HepG2 (cell line): ENCODE results near the gene FAM229A. TPM values are rescaled to one million over a fixed set of nuclear protein-coding genes. Genes with fewer than 3 reads are reported as not detected.
A peak's percentile ranks its signal among the peaks of the same experiment; 100 is the strongest.

Source experiments
- ARID4A ChIP-seq: sonication (generic); formaldehyde crosslinking; IDR thresholded peaks from 2 replicates; pipeline ENCODE4 v1.5.0; 2020; ENCODE audit warnings: mild to moderate bottlenecking, missing genetic modification reagents, borderline replicate concordance
- GATAD1 ChIP-seq: IDR thresholded peaks from 2 replicates; pipeline ENCODE4 v1.6.1; 2016; ENCODE audit warnings: missing genetic modification reagents, missing compliant biosample characterization
- GLMP ChIP-seq: sonication (generic); formaldehyde crosslinking; IDR thresholded peaks from 2 replicates; pipeline ENCODE4 v1.9.0; 2021; ENCODE audit warnings: missing genetic modification reagents, mild to moderate bottlenecking, borderline replicate concordance
- IKZF5 ChIP-seq: IDR thresholded peaks from 2 replicates; pipeline ENCODE4 v1.6.1; 2018; ENCODE audit warnings: missing genetic modification reagents, mild to moderate bottlenecking, missing compliant biosample characterization
- ISL2 ChIP-seq: sonication (generic); formaldehyde crosslinking; IDR thresholded peaks from 2 replicates; pipeline ENCODE4 v1.5.0; 2020; ENCODE audit warnings: missing genetic modification reagents
- KAT8 ChIP-seq: IDR thresholded peaks from 2 replicates; pipeline ENCODE4 v1.6.1; 2016; ENCODE audit warnings: missing genetic modification reagents, missing compliant biosample characterization
- MATR3 ChIP-seq: sonication (generic); formaldehyde crosslinking; IDR thresholded peaks from 2 replicates; pipeline ENCODE4 v1.4.0; 2020; ENCODE audit warnings: missing genetic modification reagents
- MEF2D ChIP-seq: sonication (generic); formaldehyde crosslinking; IDR thresholded peaks from 2 replicates; pipeline ENCODE4 v1.5.1; 2020; ENCODE audit warnings: mild to moderate bottlenecking, missing genetic modification reagents
- MEIS2 ChIP-seq: sonication (generic); formaldehyde crosslinking; IDR thresholded peaks from 2 replicates; pipeline ENCODE4 v1.9.0; 2021; ENCODE audit warnings: mild to moderate bottlenecking, missing genetic modification reagents
- MLLT10 ChIP-seq: sonication (generic); formaldehyde crosslinking; IDR thresholded peaks from 2 replicates; pipeline ENCODE4 v1.4.0; 2020; ENCODE audit warnings: missing genetic modification reagents
- NFYB ChIP-seq: sonication (generic); formaldehyde crosslinking; IDR thresholded peaks from 2 replicates; pipeline ENCODE4 v1.4.0; 2020; ENCODE audit warnings: missing genetic modification reagents
- POGZ ChIP-seq: sonication (generic); formaldehyde crosslinking; IDR thresholded peaks from 2 replicates; pipeline ENCODE4 v1.4.0; 2020; ENCODE audit warnings: mild to moderate bottlenecking, missing genetic modification reagents
- POLR2A ChIP-seq, 2 experiments: IDR thresholded peaks; 2 replicates each; pipeline ENCODE4 v1.6.1; 2011; ENCODE audit warnings: low read depth in 2 of 2, low read length in 2 of 2, mild to moderate bottlenecking in 1 of 2, moderate library complexity in 1 of 2; ENCODE audit not compliant: insufficient read depth in 1 of 2
- RBM22 ChIP-seq: fragments of 200-400 bp; formaldehyde crosslinking; optimal IDR thresholded peaks from 2 replicates; pipeline ENCODE3; 2017; ENCODE audit warnings: mild to moderate bottlenecking, low read length, moderate library complexity
- SAP130 ChIP-seq: IDR thresholded peaks from 2 replicates; pipeline ENCODE4 v1.6.1; 2016; ENCODE audit warnings: low read depth
- SMARCC2 ChIP-seq: fragments of 450-650 bp; IDR thresholded peaks from 2 replicates; pipeline ENCODE4 v1.6.1; 2017; ENCODE audit warnings: antibody characterized with exemption, mild to moderate bottlenecking
- ZEB1 ChIP-seq: IDR thresholded peaks from 2 replicates; pipeline ENCODE4 v1.6.1; 2012; ENCODE audit warnings: mild to moderate bottlenecking, low read depth, inconsistent platforms; ENCODE audit not compliant: insufficient replicate concordance
- ZFX ChIP-seq: sonication (generic); formaldehyde crosslinking; IDR thresholded peaks from 2 replicates; pipeline ENCODE4 v1.4.0; 2020; ENCODE audit warnings: mild to moderate bottlenecking, low read depth, missing genetic modification reagents, moderate library complexity
- ZIK1 ChIP-seq: sonication (generic); formaldehyde crosslinking; IDR thresholded peaks from 2 replicates; pipeline ENCODE4 v1.5.0; 2020; ENCODE audit warnings: mild to moderate bottlenecking, low read depth, missing genetic modification reagents, borderline replicate concordance
- ZNF331 ChIP-seq: sonication (generic); formaldehyde crosslinking; IDR thresholded peaks from 2 replicates; pipeline ENCODE4 v1.4.0; 2020; ENCODE audit warnings: missing genetic modification reagents
- ZNF446 ChIP-seq: sonication (generic); formaldehyde crosslinking; IDR thresholded peaks from 2 replicates; pipeline ENCODE4 v1.5.0; 2020; ENCODE audit warnings: mild to moderate bottlenecking, missing genetic modification reagents
- ZNF546 ChIP-seq: sonication (generic); formaldehyde crosslinking; conservative IDR thresholded peaks from 2 replicates; pipeline ENCODE4 v1.8.1; 2023; ENCODE audit warnings: mild to moderate bottlenecking, missing genetic modification reagents
- ZNF563 ChIP-seq: sonication (generic); formaldehyde crosslinking; IDR thresholded peaks from 2 replicates; pipeline ENCODE4 v1.8.0; 2022; ENCODE audit warnings: mild to moderate bottlenecking, moderate library complexity, missing genetic modification reagents
- ZNF724P ChIP-seq: sonication (generic); formaldehyde crosslinking; IDR thresholded peaks from 2 replicates; pipeline ENCODE4 v1.8.0; 2022; ENCODE audit warnings: missing genetic modification reagents, borderline replicate concordance
- ZSCAN29 ChIP-seq: sonication (generic); formaldehyde crosslinking; conservative IDR thresholded peaks from 2 replicates; pipeline ENCODE4 v1.4.0; 2020; ENCODE audit warnings: mild to moderate bottlenecking, missing genetic modification reagents
- polyA plus RNA-seq, 8 experiments: library from polyadenylated mRNA; depleted of rRNA in 3 of 8; stranded (reverse) in 7 of 8; unstranded in 1 of 8; fragments of >200 nt; fragmentation: Illumina TruSeq in 4 of 8; extraction: Trizol in 4 of 8; gene quantifications; 2 replicates each; pipeline versions ENCODE4 v1.2.1 to v1.2.3, GENCODE V29; 2011 to 2016; ENCODE audit warnings: low read depth in 4 of 8, missing spikeins in 1 of 8, mixed read lengths in 1 of 8; ENCODE audit not compliant: insufficient read depth in 1 of 8
- total RNA-seq, 5 experiments: library from RNA; depleted of rRNA; stranded (reverse); fragments of >200 nt; fragmentation: Illumina TruSeq; extraction: Trizol; gene quantifications; 2 replicates each; pipeline ENCODE4 v1.2.3, GENCODE V29; 2016; ENCODE audit warnings: low read depth in 1 of 5

FAM229A gene
- total and polyA plus RNA-seq, 2 of the 13 experiments (the other 11 are each of a cell fraction or from before 2014, with no cell fraction given) = 3.2 to 17.6 TPM

- peak; percentile 73; the same call in 1 of the 2 replicates for TF ChIP-seq ARID4A
- TF ChIP-seq SAP130 (CRISPR knock-in tag) = peak; percentile 51
- TF ChIP-seq RBM22 = peak; percentile 16
- TF ChIP-seq IKZF5 (CRISPR knock-in tag) = peak; percentile 38; the same call in 1 of the 2 replicates
- no peak for TF ChIP-seq ZIK1 (CRISPR knock-in tag)
- no peak for TF ChIP-seq GLMP (CRISPR knock-in tag)
- TF ChIP-seq ZNF331 (CRISPR knock-in tag) = peak; percentile 32
- TF ChIP-seq GATAD1 (CRISPR knock-in tag) = peak; percentile 27; the same call in 1 of the 2 replicates
- peak; percentile 54; the same call in 1 of the 2 replicates for TF ChIP-seq ZFX
- no peak for TF ChIP-seq MATR3 (CRISPR knock-in tag)
- no peak for TF ChIP-seq MEF2D (CRISPR knock-in tag)
- TF ChIP-seq ZNF546 = 0 out of 2 replicates have a peak, but pooled peaks have one; percentile 77
- no peak for TF ChIP-seq MLLT10 (CRISPR knock-in tag)
- no peak for TF ChIP-seq SMARCC2
- peak; percentile 91 to 93 for TF ChIP-seq POLR2A (IDR thresholded peaks at IDR 0.05; ENCODE audit: insufficient read depth in 1 of 2, low read depth in 2 of 2, low read length in 2 of 2)
- TF ChIP-seq NFYB (CRISPR knock-in tag) = peak; percentile 48; the same call in 1 of the 2 replicates
- peak; percentile 21; the same call in 1 of the 2 replicates for TF ChIP-seq KAT8 (CRISPR knock-in tag)
- TF ChIP-seq ZEB1 = no peak
- TF ChIP-seq POGZ (CRISPR knock-in tag) = no peak
- TF ChIP-seq ISL2 (CRISPR knock-in tag) = peak; percentile 48
- no peak for TF ChIP-seq ZNF446 (CRISPR knock-in tag)
- TF ChIP-seq ZNF724P (CRISPR knock-in tag) = peak; percentile 59; the same call in 1 of the 2 replicates
- TF ChIP-seq ZSCAN29 (CRISPR knock-in tag) = no peak
- TF ChIP-seq ZNF563 = no peak
- no peak; the same call in 1 of the 2 replicates for TF ChIP-seq MEIS2
These were observed 26.3 kb downstream of the FAM229A start, which contains the start of gene MARCKSL1 (continued) for GRCh38 chr1:32335790-32336590.
